NCI-H69 (cell line): ENCODE data around the gene ACTMAP.

ENCODE experiments used
- DNase-seq: peaks from one replicate; lab custom pipeline; 2025; lab: John Stamatoyannopoulos, UW

Gene ACTMAP

DNA sequence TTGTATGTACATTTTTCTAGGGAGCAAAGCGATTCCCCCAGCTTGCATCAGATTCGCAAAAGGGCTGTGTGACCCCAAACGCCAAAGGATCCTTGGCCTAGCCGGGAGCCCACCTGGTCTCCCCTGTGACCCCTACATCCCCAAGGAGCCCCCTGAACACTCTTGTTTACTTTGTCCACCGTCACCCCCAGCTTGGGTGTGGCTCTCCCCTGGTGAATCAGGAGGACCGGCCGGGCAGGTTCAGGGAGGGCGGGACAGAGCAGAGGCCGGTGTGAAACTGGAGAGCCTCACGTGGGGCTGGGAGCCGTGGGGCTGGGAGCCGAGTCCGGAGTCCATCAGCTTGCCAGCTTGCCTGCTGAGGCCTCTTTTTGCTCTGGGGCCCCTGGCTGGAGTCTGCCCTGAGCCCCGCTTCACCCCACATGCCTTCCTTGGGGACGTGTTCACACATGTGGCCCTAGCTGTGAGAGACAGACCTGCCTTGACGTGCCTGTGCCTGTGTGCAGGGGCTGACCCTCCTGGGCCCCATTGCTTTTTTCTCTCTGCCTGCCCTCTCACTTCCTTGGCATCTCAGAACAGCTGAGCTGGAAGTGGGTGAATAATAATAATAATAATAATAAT lies 31.4 kb downstream of the ACTMAP start:
- peak; percentile 42 for DNase-seq

- DNase-seq: peak; percentile 42
Measured at GRCh38 chr19:40717880-40718773, 32.1 kb downstream of the ACTMAP start.

DNA sequence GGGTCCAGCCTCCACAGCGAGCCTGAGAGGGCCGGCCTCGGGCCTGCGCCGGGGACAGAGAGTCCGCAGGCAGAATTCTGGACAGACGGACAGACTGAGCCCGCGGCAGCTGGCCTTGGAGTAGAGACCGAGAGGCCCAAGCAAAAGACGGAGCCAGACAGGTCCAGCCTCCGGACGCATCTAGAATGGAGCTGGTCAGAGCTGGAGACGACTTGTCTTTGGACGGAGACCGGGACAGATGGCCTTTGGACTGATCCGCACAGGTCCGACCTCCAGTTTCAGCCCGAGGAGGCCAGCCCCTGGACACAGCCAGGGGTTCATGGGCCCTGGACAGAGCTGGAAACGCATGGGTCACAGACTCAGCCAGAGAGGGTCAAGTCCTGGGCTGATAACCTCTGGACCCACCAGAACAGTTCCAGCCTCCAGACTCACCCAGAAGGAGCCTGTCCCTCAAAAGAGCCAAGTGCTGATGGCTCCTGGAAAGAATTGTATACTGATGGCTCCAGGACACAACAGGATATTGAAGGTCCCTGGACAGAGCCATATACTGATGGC lies 32.9 kb downstream of the ACTMAP start:
- no peak for DNase-seq

DNA sequence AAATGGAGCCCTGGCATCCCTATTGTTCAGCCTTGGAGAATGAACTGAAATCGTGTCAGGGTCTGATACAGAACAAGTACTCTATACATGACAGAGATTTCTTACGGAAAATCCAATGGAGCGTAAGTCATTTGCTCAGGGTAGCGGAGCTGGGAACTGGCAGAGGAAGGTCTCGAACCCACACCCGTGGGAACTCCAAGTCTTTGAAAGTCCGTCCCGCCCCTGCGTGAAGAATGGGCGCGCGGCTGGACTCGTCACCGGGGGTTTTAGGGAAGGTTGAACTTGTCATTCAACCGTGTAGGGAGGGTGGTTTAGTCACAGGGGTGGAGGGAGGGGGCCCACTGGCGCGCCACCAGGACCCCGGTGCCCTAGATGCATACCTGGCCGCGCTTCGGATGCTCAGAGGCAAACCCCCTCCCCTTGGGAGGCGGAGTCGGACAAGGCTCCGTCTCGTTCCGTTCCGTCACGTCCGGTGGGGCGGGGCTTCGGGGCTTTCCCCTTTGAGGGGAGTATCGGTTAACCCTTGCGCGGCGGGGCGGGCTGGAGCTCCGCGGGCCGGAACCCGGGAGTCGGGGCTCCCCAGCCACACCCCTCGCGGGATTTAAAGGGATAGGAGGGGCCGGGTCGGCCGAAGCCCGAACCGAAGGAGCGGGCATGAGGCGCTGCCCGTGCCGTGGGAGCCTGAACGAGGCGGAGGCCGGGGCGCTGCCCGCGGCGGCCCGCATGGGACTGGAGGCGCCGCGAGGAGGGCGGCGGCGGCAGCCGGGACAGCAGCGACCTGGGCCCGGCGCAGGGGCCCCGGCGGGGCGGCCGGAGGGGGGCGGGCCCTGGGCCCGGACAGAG lies 33.6 kb downstream of the ACTMAP start, which contains the start of the genes COQ8B and ITPKC:
COQ8B (minus strand) TSS at position 405 of the 843 bp plus-strand sequence. CDS start 2,254 bp downstream, outside the sequence.
ITPKC (plus strand) TSS at position 631 of the 843 bp plus-strand sequence; CDS start at position 655, 24 bp downstream.
- DNase-seq: peak; percentile 99

DNA sequence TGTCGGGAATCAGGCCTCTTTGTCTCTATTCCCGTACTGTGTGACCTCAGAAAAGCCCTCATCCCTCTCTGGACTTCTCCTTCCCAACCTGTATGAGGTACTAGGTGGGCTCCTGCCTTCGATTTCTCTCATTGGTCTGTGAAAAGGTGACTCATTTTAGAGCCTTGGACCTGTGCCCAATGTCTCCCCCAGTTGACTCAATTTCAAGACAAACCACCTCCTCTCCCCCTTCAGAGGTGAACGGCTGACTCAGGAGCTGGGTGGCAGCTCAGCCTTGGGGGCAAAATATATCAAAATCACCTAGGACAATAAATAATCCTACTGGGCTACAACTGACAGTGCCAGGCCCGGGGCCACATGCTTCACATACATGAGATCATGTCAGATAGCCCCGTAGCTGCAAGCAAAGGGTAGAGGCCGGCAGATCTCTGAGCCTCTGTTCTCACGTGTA lies 34.2 kb downstream of the ACTMAP start:
- DNase-seq: peak; percentile 87

DNA sequence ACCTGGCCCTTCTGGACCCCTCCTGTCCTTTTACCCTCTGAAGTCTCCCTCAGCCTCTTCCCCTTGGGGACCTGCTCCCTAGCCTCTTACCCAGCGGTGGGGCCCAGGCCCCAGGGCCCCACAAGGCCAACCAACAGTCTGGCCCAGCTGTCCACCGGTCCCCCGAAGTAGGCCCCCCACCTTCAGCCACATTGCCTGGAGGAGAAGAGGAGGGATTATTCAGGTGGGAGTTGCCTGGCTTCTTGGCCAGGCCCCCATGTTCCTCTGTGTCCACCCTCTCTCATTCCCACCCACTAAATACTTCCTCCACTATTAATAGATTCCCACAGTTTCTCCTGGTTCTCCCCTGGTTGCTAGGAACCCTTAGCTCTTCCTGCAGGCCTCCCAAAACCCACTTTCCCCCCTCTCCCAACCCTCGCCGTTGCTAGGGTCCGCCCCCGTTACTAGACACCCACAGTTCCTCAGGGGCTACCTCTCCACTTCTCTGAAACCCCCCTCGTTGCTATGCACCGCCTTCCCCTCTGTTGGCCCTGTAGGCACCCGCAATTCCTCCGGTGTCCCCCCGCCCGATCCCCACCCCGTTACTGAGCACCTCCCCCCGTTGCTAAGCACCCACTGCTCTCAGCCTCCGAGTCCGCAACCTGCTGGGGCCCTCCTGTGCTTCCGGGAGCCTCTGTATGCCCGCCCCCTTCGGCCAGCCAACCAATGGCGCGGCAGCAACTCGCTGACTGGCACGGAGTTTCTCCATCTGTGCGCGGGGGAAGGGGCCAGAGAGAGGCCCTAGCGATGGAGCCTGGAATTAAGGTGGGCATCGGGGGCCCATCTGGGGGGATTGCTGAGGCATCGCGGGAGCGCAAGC lies 35.6 kb downstream of the ACTMAP start:
- peak; percentile 97 for DNase-seq

DNA sequence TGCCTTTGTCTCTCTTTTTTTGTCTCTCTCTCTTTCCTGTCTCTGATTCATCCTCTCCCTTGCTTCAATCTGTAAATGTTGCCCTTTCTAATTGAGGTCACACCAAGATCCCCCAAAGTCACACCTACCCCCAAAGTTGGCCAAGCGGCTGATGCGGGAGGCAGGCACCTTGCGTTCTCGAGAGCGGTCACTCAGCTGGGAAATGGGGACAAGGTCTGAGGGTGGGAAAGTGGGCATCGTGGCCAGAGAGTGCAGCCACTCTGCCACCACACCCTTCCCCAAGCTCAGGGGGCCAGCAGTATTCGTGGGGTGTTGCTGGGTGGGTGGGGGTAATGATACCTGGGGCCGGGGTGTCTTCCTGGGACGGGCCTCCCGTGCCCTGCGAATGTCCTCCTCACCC lies 36.3 kb downstream of the ACTMAP start:
- no peak for DNase-seq

GRCh38 chr19:40709817-40710216 lies 40.5 kb downstream of the ACTMAP start:
- no peak for DNase-seq

DNA sequence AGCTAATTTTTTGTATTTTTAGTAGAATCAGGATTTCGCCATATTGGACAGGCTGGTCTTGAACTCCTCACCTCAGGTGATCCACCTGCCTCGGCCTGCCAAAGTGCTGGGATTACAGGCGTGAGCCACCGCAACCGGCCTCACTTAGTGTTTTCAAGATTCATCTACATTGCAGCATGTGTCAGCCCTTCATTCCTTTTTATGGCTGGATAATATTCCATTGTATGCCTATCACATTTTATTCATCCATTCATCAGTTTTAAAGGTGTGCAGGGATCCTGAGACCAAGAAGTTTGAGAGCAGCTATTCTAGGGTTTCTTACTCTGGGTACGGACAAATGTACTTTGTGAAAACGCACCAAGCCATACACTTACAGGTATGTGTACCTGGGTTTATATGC lies 42.7 kb downstream of the ACTMAP start:
- no peak for DNase-seq

DNA sequence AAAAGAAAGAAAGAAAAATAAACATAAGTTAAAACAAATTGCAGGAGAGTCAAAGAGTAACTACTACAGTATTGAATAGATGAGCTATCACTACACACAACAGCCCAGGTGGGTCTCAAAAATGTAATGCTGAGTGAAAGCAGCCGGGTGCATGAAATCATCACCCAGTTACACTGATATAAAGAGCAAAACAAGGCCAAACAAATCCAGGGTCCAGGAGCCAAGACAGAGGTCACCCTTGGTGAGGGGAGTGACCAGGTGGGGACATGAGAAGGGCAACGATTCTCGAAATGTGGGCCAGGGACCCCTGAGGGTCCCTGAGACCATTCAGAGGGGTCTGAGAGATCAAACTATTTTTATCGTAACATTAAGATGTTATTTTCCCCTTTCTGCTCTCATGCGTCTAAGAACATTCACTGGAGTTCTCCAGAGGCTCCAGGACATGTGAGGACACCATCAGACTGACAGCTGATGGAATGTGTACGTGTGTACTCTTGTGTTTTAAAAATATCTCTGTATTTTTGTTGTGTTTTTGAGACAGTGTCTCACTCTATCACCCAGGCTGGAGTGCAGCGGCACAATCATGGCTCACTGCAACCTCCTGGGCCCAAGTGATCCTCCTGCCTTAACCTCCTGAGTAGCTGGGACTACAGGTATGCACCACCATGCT lies 44.2 kb downstream of the ACTMAP start:
- no peak for DNase-seq

DNA sequence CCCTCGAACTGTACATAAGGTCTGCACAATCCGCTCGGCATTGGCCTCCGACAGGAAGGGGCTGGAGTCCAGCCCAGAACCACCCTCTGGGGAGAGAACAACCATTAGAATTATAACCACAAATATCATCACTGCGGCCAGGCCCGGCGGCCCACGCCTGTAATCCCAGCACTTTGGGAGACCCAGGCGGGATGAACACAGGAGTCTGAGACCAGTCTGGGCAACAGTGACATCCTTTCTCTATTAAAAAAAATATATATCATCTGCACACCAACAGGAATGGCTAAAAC lies 45.0 kb downstream of the ACTMAP start:
- DNase-seq: no peak

DNA sequence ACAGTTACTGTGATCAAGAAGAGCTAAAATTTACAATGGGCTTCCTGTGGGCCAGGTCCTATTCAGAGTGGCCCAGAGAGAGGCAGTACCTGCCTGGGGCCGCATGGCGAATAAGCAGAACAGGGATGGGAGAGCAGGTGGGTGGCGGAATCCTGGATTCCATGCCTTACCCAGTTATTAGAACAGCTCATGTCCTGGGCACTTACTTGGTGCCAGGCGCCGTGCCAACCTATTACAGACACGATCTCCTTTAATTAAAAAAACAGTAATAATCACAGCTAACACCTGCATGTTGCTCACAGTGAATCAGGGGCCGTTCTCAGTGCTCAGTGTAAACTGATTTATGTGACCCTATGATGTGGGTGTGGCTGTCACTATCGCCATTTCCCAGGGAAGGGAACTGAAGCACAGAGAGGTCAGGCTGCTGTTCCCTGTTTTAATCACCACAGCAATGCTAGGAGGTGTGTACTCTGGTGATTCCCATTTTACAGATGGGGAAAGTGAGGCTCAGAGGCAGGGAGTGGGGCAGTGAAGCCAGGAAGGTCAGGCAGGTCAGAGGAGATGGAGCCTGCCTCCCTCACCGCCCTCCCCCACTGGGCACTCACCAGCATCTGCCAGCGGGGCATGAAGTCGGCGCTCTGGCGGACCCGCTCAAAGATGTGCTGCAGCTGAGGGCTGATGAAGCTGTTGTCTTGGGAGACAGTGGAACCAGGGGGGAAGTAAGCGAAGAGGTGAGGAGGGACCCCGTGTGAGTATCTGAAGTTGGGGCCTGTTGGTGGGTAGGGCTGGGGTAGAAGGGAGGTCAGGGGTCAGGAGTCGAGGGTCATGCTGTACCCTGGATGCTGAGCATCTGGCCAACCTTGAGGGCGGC lies 45.6 kb downstream of the ACTMAP start:
- peak; percentile 8 for DNase-seq

- DNase-seq: no peak
Measured at GRCh38 chr19:40703029-40703755, 47.1 kb downstream of the ACTMAP start.

- DNase-seq: no peak
Measured at GRCh38 chr19:40702337-40703012, 47.8 kb downstream of the ACTMAP start.

- DNase-seq: no peak
Measured at GRCh38 chr19:40701758-40702157, 48.5 kb downstream of the ACTMAP start.

GRCh38 chr19:40700083-40700482 lies 50.2 kb downstream of the ACTMAP start:
- peak; percentile 48 for DNase-seq

- DNase-seq: no peak
Measured at GRCh38 chr19:40697007-40697406, 53.3 kb downstream of the ACTMAP start.

DNA sequence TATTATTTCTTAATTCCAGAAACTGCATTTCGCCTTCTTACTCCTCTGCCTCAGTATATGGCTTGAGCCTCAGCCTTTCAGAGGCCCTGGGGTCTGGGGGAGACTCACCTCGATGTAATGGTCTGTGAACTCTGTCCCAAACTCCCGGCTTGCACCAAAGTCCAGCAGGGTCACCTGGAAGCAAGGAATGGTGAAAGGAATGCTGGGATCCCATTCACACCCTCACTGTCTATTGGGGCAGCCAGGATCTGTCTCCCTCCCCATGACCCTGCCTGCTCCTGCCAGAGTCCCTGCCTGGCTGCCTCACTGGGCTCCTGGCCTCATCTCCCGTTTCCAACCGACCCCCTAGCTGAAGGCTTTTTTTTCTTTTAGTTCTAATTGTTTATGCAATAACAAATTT lies 54.4 kb downstream of the ACTMAP start:
- DNase-seq: no peak
